Ascending aorta (tissue), 2 donors: ENCODE results near the gene TBC1D14. TPM values are rescaled to one million over a fixed set of nuclear protein-coding genes. Genes with fewer than 3 reads are reported as not detected.
A peak's percentile ranks its signal among the peaks of the same experiment; 100 is the strongest.

Source experiments
- DNase-seq, 2 donors: peaks; one replicate each; pipeline ENCODE4 v3.0.0-alpha.2; 2019; ENCODE audit warnings: low spot score in 2 of 2
- H3K27ac ChIP-seq, 2 donors: fragments of 200-600 bp; sonication (generic); one replicate each; pipeline ENCODE4 v1.5.1; 2016 to 2017; ENCODE audit warnings: mild to moderate bottlenecking in 1 of 2
- H3K27me3 ChIP-seq: fragments of 200-600 bp; sonication (generic); one replicate; pipeline ENCODE4 v1.5.1; 2017
- H3K36me3 ChIP-seq, 2 donors: fragments of 200-600 bp; sonication (generic); one replicate each; pipeline ENCODE4 v1.5.1; 2016
- H3K4me1 ChIP-seq, 2 donors: fragments of 200-600 bp; sonication (generic); one replicate each; pipeline ENCODE4 v1.5.1; 2016 to 2017; ENCODE audit warnings: mild to moderate bottlenecking in 1 of 2
- H3K4me3 ChIP-seq, 2 donors: fragments of 200-600 bp; sonication (generic); one replicate each; pipeline ENCODE4 v1.5.1; 2016 to 2017; ENCODE audit warnings: mild to moderate bottlenecking in 1 of 2
- H3K9me3 ChIP-seq, 2 donors: fragments of 200-600 bp; sonication (generic); one replicate each; pipeline ENCODE4 v1.5.1; 2016
- intact Hi-C: fragments of 100-400 bp; cut with DNase I; formaldehyde crosslinking; loops from one replicate; pipeline ENCODE4 v1.15.1; 2023
- total RNA-seq: library from RNA; depleted of rRNA; stranded (reverse); fragments of >200 nt; gene quantifications from one replicate; pipeline ENCODE4 v1.1.0, GENCODE V29; 2016
- TF ChIP-seq, protein P1 (sequence below), 3 experiments: fragments of 200-600 bp in 2 of 3; fragments of 450-650 bp in 1 of 3; sonication (generic) in 2 of 3; IDR thresholded peaks; one replicate each; pipeline ENCODE4 v1.5.1; 2016 to 2019; ENCODE audit warnings: antibody characterized with exemption in 3 of 3, mild to moderate bottlenecking in 1 of 3, moderate library complexity in 1 of 3

The TBC1D14 gene
- total RNA-seq, 1 donor from 2014 or later: 26.4 TPM

DNA sequence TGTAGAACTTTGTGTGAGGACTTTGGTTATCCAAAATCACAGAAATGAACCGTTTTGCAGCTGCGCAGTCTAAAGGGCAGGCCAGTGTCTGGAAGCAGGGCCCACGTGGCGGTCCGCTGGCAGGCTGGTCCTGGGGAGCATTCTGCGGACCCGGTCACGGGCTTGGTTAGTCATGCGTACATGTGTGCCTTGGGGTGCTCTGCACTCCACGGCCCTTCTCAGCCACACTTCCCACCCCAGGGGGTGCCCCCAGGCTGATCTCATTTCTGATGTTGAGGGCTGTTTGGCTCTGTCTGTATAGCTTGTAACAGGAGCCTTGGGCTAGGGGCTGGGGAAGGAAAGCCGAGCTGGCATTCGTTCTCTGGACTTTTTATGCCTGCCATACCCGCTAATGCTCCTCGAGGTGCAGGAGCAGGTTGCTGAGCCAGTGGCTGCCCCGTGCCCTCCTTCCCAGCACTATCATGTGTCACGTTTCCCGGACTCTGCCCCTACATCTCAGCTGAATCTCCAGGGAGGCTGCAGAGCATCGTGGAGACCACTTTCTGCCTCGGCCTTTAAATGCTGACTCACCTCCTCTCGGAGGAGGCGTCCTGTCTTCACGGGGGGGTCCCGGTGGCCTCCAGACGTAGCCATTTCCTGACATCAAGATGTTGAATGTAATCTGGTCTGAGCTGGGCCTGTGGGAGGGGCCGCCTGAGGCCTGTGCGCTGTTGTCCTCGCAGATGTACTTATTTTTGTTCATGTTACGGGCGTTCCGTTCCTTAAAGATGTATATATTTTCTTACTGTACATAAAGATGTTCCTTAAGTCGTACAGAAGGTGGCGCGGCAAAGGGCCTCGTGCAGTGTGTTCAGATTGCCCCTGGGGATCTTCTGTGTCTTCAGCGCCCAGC is 122.2 kb downstream of the TBC1D14 start:
- H3K36me3 ChIP-seq: peaks cover 33 to 42% of the 10 kb centered on the region in 2 donors
- no peaks in the 10 kb centered on the region for H3K4me1 ChIP-seq
- TF ChIP-seq, protein P1, sequence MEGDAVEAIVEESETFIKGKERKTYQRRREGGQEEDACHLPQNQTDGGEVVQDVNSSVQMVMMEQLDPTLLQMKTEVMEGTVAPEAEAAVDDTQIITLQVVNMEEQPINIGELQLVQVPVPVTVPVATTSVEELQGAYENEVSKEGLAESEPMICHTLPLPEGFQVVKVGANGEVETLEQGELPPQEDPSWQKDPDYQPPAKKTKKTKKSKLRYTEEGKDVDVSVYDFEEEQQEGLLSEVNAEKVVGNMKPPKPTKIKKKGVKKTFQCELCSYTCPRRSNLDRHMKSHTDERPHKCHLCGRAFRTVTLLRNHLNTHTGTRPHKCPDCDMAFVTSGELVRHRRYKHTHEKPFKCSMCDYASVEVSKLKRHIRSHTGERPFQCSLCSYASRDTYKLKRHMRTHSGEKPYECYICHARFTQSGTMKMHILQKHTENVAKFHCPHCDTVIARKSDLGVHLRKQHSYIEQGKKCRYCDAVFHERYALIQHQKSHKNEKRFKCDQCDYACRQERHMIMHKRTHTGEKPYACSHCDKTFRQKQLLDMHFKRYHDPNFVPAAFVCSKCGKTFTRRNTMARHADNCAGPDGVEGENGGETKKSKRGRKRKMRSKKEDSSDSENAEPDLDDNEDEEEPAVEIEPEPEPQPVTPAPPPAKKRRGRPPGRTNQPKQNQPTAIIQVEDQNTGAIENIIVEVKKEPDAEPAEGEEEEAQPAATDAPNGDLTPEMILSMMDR (IDR thresholded peaks at IDR 0.05): no peak
- no peak overlapping the region for H3K4me3 ChIP-seq
- intact Hi-C loops: no loop called here
- H3K27ac ChIP-seq: no peak overlapping the region
- H3K27me3 ChIP-seq: no peaks in the 10 kb centered on the region
- DNase-seq: no peak
- no peaks in the 10 kb centered on the region for H3K9me3 ChIP-seq

GRCh38 chr4:7032596-7032995 is 123.0 kb downstream of the TBC1D14 start:
- Histone ChIP-seq H3K27me3 (no peaks in the 10 kb centered on the region), H3K4me1 (no peaks in the 10 kb centered on the region), H3K4me3 (no peak overlapping the region), H3K36me3 (peaks cover 31 to 39% of the 10 kb centered on the region in 2 donors), H3K27ac (no peak overlapping the region), H3K9me3 (no peaks in the 10 kb centered on the region)
- no peak for DNase-seq
- intact Hi-C loops: no loop called here
- TF ChIP-seq, protein P1 (IDR thresholded peaks at IDR 0.05): no peak

DNA sequence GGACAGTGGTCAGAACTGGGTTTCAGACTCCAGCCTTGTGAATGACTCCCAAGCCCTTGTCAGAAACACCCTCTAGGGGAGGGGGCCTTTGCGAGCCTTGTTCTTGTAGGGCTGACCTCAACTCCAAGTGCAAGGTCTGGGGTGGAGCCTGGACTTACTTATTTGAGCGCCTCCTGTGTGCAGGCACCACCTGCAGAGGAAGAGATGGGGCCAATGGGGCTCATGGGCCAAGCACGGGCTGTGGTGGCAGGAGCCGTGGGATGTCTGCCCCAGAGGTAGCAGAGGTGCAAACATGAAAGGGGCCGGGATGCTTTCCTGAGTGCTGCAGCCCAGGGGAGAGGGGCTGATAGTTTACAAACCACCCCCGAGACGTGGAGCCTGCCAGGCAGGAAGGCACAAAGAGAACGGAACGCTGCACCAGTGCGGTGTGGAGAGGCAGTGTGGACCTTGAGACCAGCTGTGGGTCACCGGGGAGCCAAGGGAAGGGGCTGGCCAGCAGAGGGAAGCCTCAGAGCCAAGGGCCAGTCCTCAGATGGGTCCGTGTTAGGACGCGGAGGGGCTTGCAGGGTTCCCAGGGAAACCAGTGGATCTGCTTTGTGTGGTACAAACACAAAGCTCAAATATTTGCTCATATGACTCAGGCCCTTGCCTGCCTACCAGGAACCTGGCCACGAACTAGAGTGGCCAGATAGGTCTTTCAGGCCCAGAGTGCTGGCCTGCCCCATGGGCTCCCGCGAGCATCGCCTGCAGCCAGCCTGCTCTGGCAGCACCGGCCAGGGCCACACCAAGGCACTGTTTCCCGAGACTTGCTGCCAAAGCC is 124.8 kb downstream of the TBC1D14 start:
- H3K4me1 ChIP-seq: no peaks in the 10 kb centered on the region
- DNase-seq: no peak
- H3K36me3 ChIP-seq: peaks cover 28 to 29% of the 10 kb centered on the region in 2 donors
- no peaks in the 10 kb centered on the region for H3K27me3 ChIP-seq
- TF ChIP-seq, protein P1 (IDR thresholded peaks at IDR 0.05): no peak
- H3K4me3 ChIP-seq: no peak overlapping the region
- H3K27ac ChIP-seq: peak overlapping the region in 1 of 2 donors; percentile 45
- no peaks in the 10 kb centered on the region for H3K9me3 ChIP-seq
- intact Hi-C loops: no loop called here

DNA sequence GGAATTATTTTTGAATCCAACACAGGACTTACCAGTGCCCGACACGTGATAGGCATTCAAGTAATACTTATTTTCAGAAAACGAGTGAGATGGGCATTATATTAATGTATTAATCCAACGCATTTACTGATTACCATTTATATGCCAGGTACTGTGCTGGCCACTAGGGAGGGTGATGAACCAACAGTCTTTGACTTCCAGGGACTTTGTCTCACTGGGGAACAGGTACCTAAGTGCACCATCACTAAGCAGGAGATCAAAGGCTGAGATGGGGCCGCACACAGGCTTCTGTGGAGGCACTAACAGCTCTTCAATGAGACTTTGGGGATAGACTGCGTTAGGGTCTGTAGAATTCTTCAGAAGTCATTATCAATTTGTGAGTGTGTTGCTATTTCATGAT is 127.8 kb downstream of the TBC1D14 start:
- no peak overlapping the region for H3K4me3 ChIP-seq
- H3K27ac ChIP-seq: no peak overlapping the region
- TF ChIP-seq, protein P1 (IDR thresholded peaks at IDR 0.05): no peak
- no peaks in the 10 kb centered on the region for H3K27me3 ChIP-seq
- peaks cover 2% of the 10 kb centered on the region in 2 donors for H3K36me3 ChIP-seq
- DNase-seq: no peak
- H3K4me1 ChIP-seq: peaks cover 7% of the 10 kb centered on the region in 2 donors
- no peaks in the 10 kb centered on the region for H3K9me3 ChIP-seq
- intact Hi-C loops: no loop called here

DNA sequence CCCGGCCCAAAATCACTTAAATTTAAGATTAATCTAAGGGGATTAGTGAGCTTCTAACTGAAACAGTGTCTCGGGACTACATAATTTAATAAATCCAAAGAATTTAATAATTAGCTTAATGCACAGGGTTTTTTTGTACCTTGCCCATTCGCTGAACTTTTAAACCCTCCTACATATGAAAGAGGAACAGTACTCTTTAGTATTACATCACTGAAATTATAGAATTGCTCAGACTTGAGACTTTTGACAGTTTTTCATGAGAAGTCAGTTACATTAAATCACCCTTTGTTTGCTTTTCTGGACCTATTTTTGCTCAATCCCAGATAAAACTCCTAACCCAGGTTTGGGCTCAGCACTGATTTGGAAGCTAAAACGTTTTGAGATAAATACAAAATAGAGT is 131.1 kb downstream of the TBC1D14 start:
- Histone ChIP-seq H3K27me3 (no peaks in the 10 kb centered on the region), H3K36me3 (no peaks in the 10 kb centered on the region), H3K27ac (no peak overlapping the region), H3K4me3 (no peak overlapping the region), H3K9me3 (no peaks in the 10 kb centered on the region), H3K4me1 (peaks cover 20 to 24% of the 10 kb centered on the region in 2 donors)
- intact Hi-C loops: loop anchor here (5.0 to 10.0 kb wide), 2 partner anchors 323 to 466 kb away; partner anchors contain the start of genes BLOC1S4 and MAN2B2
- DNase-seq: no peak
- TF ChIP-seq, protein P1 (IDR thresholded peaks at IDR 0.05): no peak
